Measurements from ENCODE around the gene ATG7.

ATG7 gene

GRCh38 chr3:11558918-11559815 is 287.0 kb downstream of the ATG7 start:
- no CpG with 5 or more reads among the region's 37 CpGs for WGBS (ENCODE audit: insufficient coverage, insufficient read length)
- Histone ChIP-seq H3K27me3 (ENCODE audit: control insufficient read depth, insufficient read depth, low read length) (no peaks in the 10 kb centered on the region), H3K4me3 (ENCODE audit: low read length) (no peak overlapping the region), H3K36me3 (ENCODE audit: control insufficient read depth, insufficient read depth, low read length) (peaks cover 9% of the 10 kb centered on the region; the same call in 1 of the 2 replicates), H3K4me1 (ENCODE audit: control insufficient read depth, insufficient read depth, low read length) (no peaks in the 10 kb centered on the region; the same call in 1 of the 2 replicates), H3K27ac (ENCODE audit: low read length) (no peak overlapping the region), H3K9me3 (ENCODE audit: control insufficient read depth, insufficient read depth, low read length) (no peaks in the 10 kb centered on the region)
- no peak for DNase-seq (ENCODE audit: low read depth, low spot score)

GRCh38 chr3:11559816-11560633 is 287.8 kb downstream of the ATG7 start:
- H3K36me3 ChIP-seq (ENCODE audit: control insufficient read depth, insufficient read depth, low read length): peaks cover 9% of the 10 kb centered on the region; the same call in 1 of the 2 replicates
- H3K27me3 ChIP-seq (ENCODE audit: control insufficient read depth, insufficient read depth, low read length): no peaks in the 10 kb centered on the region
- no peak overlapping the region for H3K27ac ChIP-seq (ENCODE audit: low read length)
- no peaks in the 10 kb centered on the region; the same call in 1 of the 2 replicates for H3K4me1 ChIP-seq (ENCODE audit: control insufficient read depth, insufficient read depth, low read length)
- WGBS (ENCODE audit: insufficient coverage, insufficient read length): no CpG with 5 or more reads among the region's 15 CpGs
- no peaks in the 10 kb centered on the region for H3K9me3 ChIP-seq (ENCODE audit: control insufficient read depth, insufficient read depth, low read length)
- H3K4me3 ChIP-seq (ENCODE audit: low read length): no peak overlapping the region
- DNase-seq (ENCODE audit: low read depth, low spot score): no peak

DNA sequence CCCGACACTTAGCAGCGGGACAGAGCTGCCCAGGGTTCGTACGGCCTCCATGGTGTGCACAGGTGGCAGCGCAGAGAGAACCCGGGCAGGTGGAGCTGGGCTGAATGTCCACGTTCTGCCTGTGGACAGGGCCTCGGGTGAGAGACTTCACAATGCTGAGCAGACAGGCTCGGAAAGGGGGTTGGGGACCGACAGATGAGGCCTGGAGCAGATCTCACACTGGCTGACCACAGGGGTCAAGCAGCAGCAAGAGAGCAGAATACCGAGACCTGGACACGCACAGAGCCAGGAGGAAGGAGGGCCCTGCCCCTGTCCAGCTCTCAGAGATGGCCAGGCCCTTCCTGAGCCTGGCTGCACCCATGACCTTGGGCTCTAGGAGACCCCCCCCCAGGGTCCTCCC is 288.5 kb downstream of the ATG7 start:
- Histone ChIP-seq H3K27ac (ENCODE audit: low read length) (no peak overlapping the region), H3K4me1 (ENCODE audit: control insufficient read depth, insufficient read depth, low read length) (no peaks in the 10 kb centered on the region; the same call in 1 of the 2 replicates), H3K36me3 (ENCODE audit: control insufficient read depth, insufficient read depth, low read length) (peaks cover 12% of the 10 kb centered on the region; the same call in 1 of the 2 replicates), H3K27me3 (ENCODE audit: control insufficient read depth, insufficient read depth, low read length) (no peaks in the 10 kb centered on the region), H3K9me3 (ENCODE audit: control insufficient read depth, insufficient read depth, low read length) (no peaks in the 10 kb centered on the region), H3K4me3 (ENCODE audit: low read length) (no peak overlapping the region)
- no peak for DNase-seq (ENCODE audit: low read depth, low spot score)
- WGBS (ENCODE audit: insufficient coverage, insufficient read length): no CpG with 5 or more reads among the region's 12 CpGs

DNA sequence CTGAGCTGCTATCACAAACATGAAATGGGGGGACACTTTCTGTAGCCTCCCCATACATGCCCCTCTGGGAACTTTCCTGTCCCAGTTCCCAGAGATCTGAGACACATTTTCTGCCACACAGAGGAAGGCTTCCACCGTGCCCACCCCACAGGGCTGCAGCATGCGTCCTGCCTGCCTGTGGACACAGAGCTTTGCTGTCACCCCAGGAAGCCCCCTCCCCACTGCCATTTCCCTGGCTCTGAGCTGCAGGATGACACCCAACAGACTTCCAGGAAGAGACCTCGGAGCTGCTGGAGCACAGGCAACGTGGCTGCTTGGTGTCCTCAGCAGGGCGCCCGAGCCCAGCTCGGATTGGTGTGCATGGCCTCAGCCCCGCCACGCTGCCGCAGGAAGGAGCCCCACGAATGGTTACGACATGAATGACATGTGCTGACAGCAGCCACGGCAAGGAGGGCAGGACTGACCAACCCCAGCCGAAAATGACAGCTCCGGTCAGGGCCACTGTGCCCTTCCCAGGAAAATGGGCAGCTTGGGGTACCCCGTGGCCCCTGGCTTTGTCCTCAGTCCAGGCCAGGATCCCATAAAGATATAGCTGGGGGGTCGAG is 290.2 kb downstream of the ATG7 start:
- whole genome bisulfite sequencing (ENCODE audit: insufficient coverage, insufficient read length): no CpG with 5 or more reads among the region's 17 CpGs
- Histone ChIP-seq H3K4me1 (ENCODE audit: control insufficient read depth, insufficient read depth, low read length) (no peaks in the 10 kb centered on the region), H3K27ac (ENCODE audit: low read length) (no peak overlapping the region), H3K9me3 (ENCODE audit: control insufficient read depth, insufficient read depth, low read length) (no peaks in the 10 kb centered on the region), H3K36me3 (ENCODE audit: control insufficient read depth, insufficient read depth, low read length) (peaks cover 12% of the 10 kb centered on the region; the same call in 1 of the 2 replicates), H3K4me3 (ENCODE audit: low read length) (no peak overlapping the region), H3K27me3 (ENCODE audit: control insufficient read depth, insufficient read depth, low read length) (no peaks in the 10 kb centered on the region)
- DNase-seq (ENCODE audit: low read depth, low spot score): no peak

- Histone ChIP-seq H3K27me3 (ENCODE audit: control insufficient read depth, insufficient read depth, low read length) (no peaks in the 10 kb centered on the region), H3K9me3 (ENCODE audit: control insufficient read depth, insufficient read depth, low read length) (no peaks in the 10 kb centered on the region), H3K4me1 (ENCODE audit: control insufficient read depth, insufficient read depth, low read length) (no peaks in the 10 kb centered on the region), H3K4me3 (ENCODE audit: low read length) (no peak overlapping the region), H3K36me3 (ENCODE audit: control insufficient read depth, insufficient read depth, low read length) (peaks cover 12% of the 10 kb centered on the region; the same call in 1 of the 2 replicates), H3K27ac (ENCODE audit: low read length) (no peak overlapping the region)
- DNase-seq (ENCODE audit: low read depth, low spot score): no peak
- no CpG with 5 or more reads among the region's 16 CpGs for WGBS (ENCODE audit: insufficient coverage, insufficient read length)
Measured at GRCh38 chr3:11563159-11563864, 291.1 kb downstream of the ATG7 start.

DNA sequence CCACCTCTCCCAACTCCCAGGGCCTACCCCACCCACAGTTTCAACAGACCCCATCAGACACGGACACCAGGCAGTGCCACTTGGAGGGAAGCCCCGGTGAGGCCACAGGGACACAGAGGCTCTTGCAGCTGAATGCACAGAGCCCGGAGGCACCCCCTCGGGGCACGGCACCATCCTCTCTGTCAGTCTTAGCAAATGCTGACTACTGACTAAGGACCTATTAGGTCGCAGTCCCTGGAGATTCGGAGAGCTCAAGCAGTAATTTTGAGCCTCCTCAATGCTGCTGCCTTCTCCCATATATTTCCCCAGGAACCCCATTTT is 291.6 kb downstream of the ATG7 start:
- Histone ChIP-seq H3K27me3 (ENCODE audit: control insufficient read depth, insufficient read depth, low read length) (no peaks in the 10 kb centered on the region), H3K36me3 (ENCODE audit: control insufficient read depth, insufficient read depth, low read length) (peaks cover 12% of the 10 kb centered on the region; the same call in 1 of the 2 replicates), H3K4me1 (ENCODE audit: control insufficient read depth, insufficient read depth, low read length) (no peaks in the 10 kb centered on the region), H3K9me3 (ENCODE audit: control insufficient read depth, insufficient read depth, low read length) (no peaks in the 10 kb centered on the region), H3K27ac (ENCODE audit: low read length) (no peak overlapping the region), H3K4me3 (ENCODE audit: low read length) (no peak overlapping the region)
- WGBS (ENCODE audit: insufficient coverage, insufficient read length): no CpG with 5 or more reads among the region's 7 CpGs
- no peak for DNase-seq (ENCODE audit: low read depth, low spot score)

GRCh38 chr3:11564577-11565001 is 292.4 kb downstream of the ATG7 start:
- H3K9me3 ChIP-seq (ENCODE audit: control insufficient read depth, insufficient read depth, low read length): no peaks in the 10 kb centered on the region
- no peaks in the 10 kb centered on the region for H3K4me1 ChIP-seq (ENCODE audit: control insufficient read depth, insufficient read depth, low read length)
- WGBS (ENCODE audit: insufficient coverage, insufficient read length): no CpG with 5 or more reads among the region's 19 CpGs
- no peak overlapping the region for H3K4me3 ChIP-seq (ENCODE audit: low read length)
- no peak overlapping the region for H3K27ac ChIP-seq (ENCODE audit: low read length)
- H3K27me3 ChIP-seq (ENCODE audit: control insufficient read depth, insufficient read depth, low read length): no peaks in the 10 kb centered on the region
- H3K36me3 ChIP-seq (ENCODE audit: control insufficient read depth, insufficient read depth, low read length): peaks cover 7% of the 10 kb centered on the region; the same call in 1 of the 2 replicates
- DNase-seq (ENCODE audit: low read depth, low spot score): no peak

- Histone ChIP-seq H3K27me3 (ENCODE audit: control insufficient read depth, insufficient read depth, low read length) (no peaks in the 10 kb centered on the region), H3K36me3 (ENCODE audit: control insufficient read depth, insufficient read depth, low read length) (peaks cover 7% of the 10 kb centered on the region; the same call in 1 of the 2 replicates), H3K4me1 (ENCODE audit: control insufficient read depth, insufficient read depth, low read length) (peaks cover under 1% of the 10 kb centered on the region; the same call in 1 of the 2 replicates), H3K4me3 (ENCODE audit: low read length) (no peak overlapping the region), H3K9me3 (ENCODE audit: control insufficient read depth, insufficient read depth, low read length) (no peaks in the 10 kb centered on the region), H3K27ac (ENCODE audit: low read length) (no peak overlapping the region)
- no peak for DNase-seq (ENCODE audit: low read depth, low spot score)
- no CpG with 5 or more reads among the region's 16 CpGs for WGBS (ENCODE audit: insufficient coverage, insufficient read length)
Measured at GRCh38 chr3:11565072-11565471, 292.9 kb downstream of the ATG7 start.

- no peak overlapping the region for H3K27ac ChIP-seq (ENCODE audit: low read length)
- H3K9me3 ChIP-seq (ENCODE audit: control insufficient read depth, insufficient read depth, low read length): no peaks in the 10 kb centered on the region
- H3K27me3 ChIP-seq (ENCODE audit: control insufficient read depth, insufficient read depth, low read length): no peaks in the 10 kb centered on the region
- no peak for DNase-seq (ENCODE audit: low read depth, low spot score)
- H3K4me3 ChIP-seq (ENCODE audit: low read length): no peak overlapping the region
- peaks cover 7% of the 10 kb centered on the region; the same call in 1 of the 2 replicates for H3K36me3 ChIP-seq (ENCODE audit: control insufficient read depth, insufficient read depth, low read length)
- WGBS (ENCODE audit: insufficient coverage, insufficient read length): no CpG with 5 or more reads among the region's 12 CpGs
- peaks cover 2% of the 10 kb centered on the region; the same call in 1 of the 2 replicates for H3K4me1 ChIP-seq (ENCODE audit: control insufficient read depth, insufficient read depth, low read length)
Measured at GRCh38 chr3:11565492-11565891, 293.3 kb downstream of the ATG7 start.

All from iPS DF 6.9 (cell line).